ENCODE measurements around the gene PALLD.

Gene PALLD

DNA sequence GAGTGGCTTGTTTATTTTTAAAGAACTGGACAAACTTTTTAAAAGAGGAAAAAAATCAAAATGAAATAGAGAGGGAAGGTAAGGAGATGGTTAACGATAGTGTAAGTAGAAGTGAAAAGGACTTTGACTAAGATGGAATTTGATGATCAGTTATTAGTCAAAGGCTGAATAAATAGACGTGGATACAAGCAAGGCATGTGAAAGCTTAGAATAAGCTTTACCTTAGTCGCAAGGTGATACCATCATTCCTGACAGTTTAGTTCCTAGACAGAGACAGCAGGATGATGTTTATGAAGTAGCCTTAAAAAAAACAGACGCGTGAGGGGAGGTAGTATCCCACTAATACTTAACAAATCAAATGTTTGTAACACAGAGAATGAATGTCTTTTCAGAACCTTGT lies 97.3 kb downstream of the PALLD start:
- no peak for DNase-seq

DNA sequence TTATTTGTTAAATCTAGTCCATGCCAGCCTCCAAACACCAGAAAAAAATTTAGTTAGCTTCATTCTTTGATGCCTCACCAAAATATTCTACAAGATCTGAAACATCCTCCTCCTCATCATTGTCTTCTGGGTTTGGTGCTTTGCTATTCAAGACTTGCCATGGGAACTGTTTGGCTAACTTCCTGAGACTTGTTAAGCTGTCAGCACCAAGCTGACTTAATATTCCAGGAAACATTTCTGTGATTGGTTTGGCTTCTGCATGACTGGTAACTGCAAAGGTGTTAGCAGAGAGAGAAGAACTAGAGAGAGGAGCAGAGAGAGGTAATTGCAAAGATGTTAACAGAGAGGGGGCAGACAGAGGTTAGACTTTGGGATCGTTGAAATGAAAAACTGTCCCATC lies 101.3 kb downstream of the PALLD start:
- DNase-seq, result no peak

DNA sequence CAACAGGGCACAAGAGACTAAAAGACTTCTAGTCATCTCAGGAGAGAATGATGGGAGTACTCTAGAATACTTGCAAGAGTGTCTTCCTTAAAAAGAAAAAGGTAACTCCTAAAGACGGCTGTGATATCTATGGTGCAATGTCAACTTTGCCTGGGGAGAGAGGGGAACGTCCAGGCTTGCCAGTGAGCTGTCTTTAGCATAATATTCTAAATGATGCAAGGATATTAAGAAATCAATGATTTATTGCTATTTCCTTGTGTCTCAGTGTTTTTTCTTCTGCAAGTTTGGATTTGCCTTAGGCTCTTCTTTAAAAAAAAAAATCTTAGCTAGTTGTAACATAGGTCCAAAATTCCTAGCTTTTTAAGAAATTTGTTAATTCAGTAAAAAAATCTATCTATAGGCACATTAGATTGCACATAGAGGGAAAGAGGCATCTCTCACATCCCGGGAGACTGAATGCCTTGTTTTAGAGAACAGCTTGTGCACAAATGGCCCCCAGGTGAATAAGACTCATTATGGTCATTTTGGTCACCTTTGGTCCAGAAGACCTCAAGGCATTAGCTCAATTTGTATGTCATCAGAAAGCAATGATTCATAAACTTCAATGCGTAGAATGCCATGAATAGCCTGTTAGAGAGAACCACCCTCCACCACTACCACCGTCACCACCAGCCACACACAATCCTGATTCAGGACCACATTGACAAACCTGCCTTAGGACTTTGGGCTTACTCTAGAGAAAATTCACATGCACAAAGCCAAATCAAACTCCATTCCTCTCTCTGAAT lies 104.1 kb downstream of the PALLD start:
- no peak for DNase-seq

GRCh38 chr4:168601899-168602298 lies 105.0 kb downstream of the PALLD start:
- DNase-seq, result no peak

GRCh38 chr4:168604496-168605373 lies 107.9 kb downstream of the PALLD start:
- no peak for DNase-seq

DNA sequence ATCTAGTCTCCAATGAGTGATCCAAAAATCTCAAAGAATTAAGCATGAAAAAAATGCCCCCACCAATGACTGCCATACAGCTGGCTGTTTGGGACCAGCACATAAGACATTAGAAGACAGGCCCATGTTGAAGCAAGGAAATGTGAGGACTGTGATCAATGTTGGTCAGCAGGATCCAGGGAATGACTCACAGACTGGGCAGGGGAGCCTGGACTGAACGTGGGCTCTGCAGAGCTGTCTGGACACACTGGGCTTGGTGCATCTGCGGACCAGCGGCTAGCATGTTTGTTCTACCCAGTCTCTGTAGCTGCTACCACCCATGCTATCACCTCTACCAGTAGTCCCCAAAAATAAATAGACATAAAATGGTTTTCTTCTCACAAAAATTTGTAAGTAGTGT lies 108.6 kb downstream of the PALLD start:
- DNase-seq, result no peak

- no peak for DNase-seq
Observed at GRCh38 chr4:168607215-168607614, 110.4 kb downstream of the PALLD start.

DNA sequence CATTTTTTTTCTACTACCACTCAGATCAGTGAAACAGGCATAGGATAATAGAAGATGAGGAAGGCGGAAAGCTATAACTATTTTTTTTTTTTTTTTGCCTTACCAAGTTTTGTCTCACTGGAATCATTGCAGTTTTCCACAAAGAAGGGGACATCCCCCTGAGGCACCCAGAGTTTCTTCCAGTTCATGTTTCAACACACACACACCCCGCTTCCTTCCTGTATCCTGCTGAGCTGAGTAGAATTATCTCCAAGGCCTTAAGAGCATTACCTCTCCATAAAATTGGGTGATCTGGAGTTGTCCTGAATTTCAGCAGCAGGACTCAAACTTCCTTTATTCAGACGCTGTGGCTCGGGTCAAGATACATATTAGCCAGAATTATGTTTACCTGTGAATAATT lies 111.9 kb downstream of the PALLD start:
- no peak for DNase-seq

GRCh38 chr4:168609369-168609768 lies 112.5 kb downstream of the PALLD start:
- no peak for DNase-seq

- no peak for DNase-seq
Observed at GRCh38 chr4:168610911-168611530, 114.2 kb downstream of the PALLD start.

DNA sequence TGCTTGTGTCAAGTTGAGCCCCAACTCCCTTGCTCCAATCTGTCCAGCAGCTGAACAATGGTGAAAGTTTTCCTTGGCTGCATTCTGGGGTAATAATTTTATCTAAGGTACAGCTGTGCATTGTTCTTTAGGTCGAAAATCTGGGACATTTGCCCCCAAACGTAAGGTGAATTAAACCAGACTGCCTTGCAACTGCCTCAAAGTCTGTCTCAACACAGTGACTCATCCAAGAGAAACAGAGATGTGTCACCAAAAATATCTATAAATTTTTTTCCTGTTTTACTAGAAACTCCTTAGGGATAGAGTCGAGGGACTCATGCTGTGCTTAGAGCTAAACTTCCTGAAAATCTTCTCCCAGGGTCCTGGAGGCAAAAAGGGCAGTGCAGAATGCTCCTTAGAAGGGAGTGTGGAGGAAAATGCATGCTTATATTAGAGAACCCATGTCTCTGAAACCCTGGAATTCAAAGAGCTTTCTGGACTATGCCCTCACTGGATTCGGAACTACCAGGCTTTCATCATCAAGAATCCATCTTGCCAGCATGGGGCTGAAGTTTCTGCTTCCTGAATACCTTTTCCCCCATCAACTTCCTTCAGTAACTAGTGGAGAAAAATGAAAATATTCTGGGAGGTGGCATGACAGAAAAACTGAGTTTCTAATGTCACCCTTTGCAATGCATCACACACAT lies 115.7 kb downstream of the PALLD start:
- no peak for DNase-seq

DNA sequence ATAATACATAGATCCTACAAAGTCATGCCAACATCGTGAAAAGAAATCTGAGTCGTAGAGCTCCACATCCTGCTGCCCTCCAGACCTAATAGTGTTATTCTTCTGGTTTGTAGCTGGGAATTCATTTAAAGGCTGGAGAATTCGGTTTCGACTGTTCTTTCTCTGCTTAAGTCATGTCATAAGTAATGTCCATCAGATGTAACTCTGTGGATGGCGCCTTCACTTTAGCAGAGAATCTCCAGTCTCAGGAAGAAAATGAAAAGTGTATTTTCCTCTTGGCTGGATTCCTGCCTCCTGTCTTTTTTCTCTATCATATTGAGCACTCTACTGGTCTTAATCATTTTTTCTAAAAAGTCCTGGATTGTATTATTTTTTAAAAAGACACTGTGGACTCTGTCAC lies 117.0 kb downstream of the PALLD start:
- no peak for DNase-seq

- no peak for DNase-seq
Observed at GRCh38 chr4:168614281-168615057, 117.6 kb downstream of the PALLD start.

GRCh38 chr4:168615294-168616065 lies 118.6 kb downstream of the PALLD start:
- no peak for DNase-seq

DNA sequence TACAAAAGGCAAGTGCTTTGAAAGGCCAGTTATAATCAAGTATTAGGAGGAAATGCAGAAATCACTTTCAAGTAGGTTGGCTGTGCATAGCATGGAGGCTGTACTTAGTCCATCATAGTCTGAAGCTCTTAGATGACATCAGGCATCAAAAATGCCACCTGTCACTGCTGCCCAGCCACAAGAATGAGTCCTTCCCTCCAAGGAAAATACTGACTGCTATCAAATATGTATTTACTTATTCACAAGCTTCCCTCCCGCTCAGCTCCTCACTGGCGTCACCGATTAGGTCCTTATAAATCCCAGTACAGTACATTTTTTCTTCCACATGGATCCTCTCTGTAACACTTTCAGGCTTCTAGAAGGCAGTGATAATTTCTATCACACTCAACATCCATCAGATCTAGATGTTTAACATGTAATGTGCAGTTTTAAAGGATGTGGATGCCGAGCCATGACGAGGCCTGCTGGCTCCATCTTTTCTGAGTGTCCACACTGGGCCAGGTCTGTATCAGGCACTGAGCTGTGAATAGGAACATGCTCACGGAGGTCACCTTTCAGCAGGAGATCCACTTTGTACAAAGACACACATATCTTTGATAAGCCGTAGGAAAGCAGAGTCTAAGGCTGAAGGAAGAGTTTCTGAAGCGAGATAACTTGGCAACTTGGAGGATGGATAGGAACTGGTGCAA lies 121.9 kb downstream of the PALLD start:
- no peak for DNase-seq

- DNase-seq, result no peak
Observed at GRCh38 chr4:168619266-168619631, 122.4 kb downstream of the PALLD start.

GRCh38 chr4:168621806-168622589 lies 125.1 kb downstream of the PALLD start:
- no peak for DNase-seq

- DNase-seq, result no peak
Observed at GRCh38 chr4:168622600-168622999, 125.7 kb downstream of the PALLD start.

DNA sequence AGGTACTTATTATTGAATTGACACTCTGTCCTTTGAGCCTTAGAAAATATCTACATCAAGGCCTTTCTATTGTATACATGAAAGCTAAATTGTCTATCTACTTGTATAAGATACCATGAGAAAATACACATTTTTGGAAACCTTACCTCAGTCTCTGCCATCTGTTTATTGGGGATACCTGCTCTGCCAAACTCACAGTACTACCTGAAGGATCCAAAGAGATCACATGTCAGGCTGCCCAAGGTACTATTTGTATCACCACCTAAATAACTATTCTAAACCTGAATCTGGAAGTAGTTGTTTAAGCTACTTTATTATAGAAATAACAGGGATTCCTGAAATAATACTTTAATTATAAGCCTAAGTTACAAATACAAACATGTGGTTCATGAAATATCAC lies 126.2 kb downstream of the PALLD start:
- DNase-seq, result no peak

- no peak for DNase-seq
Observed at GRCh38 chr4:168623484-168623883, 126.6 kb downstream of the PALLD start.

All from stimulated activated CD4-positive, alpha-beta T cell treated with anti-CD3 and anti-CD28 coated beads, Interleukin-1b, Interleukin-23, amount 100 ng/mL, for 48 hours (primary cell).